Colonic mucosa (tissue), 4 donors: Measurements from ENCODE around the gene UBAC2. TPM values are rescaled to one million over a fixed set of nuclear protein-coding genes. Genes with fewer than 3 reads are reported as not detected.

ENCODE experiments used
- DNase-seq: peaks from one replicate; pipeline ENCODE4 v3.0.0-alpha.2; 2020
- H3K27ac ChIP-seq: fragments of 200-600 bp; one replicate; pipeline ENCODE4 v1.8.0; 2021
- H3K27me3 ChIP-seq: fragments of 200-600 bp; one replicate; pipeline ENCODE4 v1.8.0; 2021
- H3K36me3 ChIP-seq: fragments of 200-600 bp; one replicate; pipeline ENCODE4 v1.8.0; 2021
- H3K4me1 ChIP-seq: fragments of 200-600 bp; one replicate; pipeline ENCODE4 v1.8.0; 2021; ENCODE audit warnings: mild to moderate bottlenecking
- H3K4me3 ChIP-seq: fragments of 200-600 bp; one replicate; pipeline ENCODE4 v1.8.0; 2021
- H3K9ac ChIP-seq, 2 donors: one replicate each; pipeline ENCODE4 v1.7.0; 2013; ENCODE audit warnings: control low read depth in 2 of 2, low read depth in 2 of 2, low read length in 2 of 2
- H3K9me3 ChIP-seq: fragments of 200-600 bp; one replicate; pipeline ENCODE4 v1.8.0; 2021
- CTCF ChIP-seq: fragments of 200-600 bp; IDR thresholded peaks from one replicate; pipeline ENCODE4 v1.8.0; 2022; ENCODE audit warnings: antibody characterized with exemption, mild to moderate bottlenecking
- intact Hi-C: fragments of 100-400 bp; cut with DNase I; formaldehyde crosslinking; loops from one replicate; pipeline ENCODE4 v1.14.1; 2022
- total RNA-seq, 2 donors: library from RNA; stranded (reverse); fragmentation: NEBNext Ultra II Directional in 1 of 2; extraction: Animal tissue kit (Norgen Biotek cat#: 25700) in 1 of 2; gene quantifications; one replicate each; pipeline ENCODE4 v1.2.1, GENCODE V29; 2021
- donor health status: healthy.
- donor health status: DM: no; HTN: no; CAD: no.
- donor health status: DM: no; HTN: no; CAD: no.

The UBAC2 gene
- total RNA-seq, 2 donors from 2014 or later, result 67.6 to 88.4 TPM

DNA sequence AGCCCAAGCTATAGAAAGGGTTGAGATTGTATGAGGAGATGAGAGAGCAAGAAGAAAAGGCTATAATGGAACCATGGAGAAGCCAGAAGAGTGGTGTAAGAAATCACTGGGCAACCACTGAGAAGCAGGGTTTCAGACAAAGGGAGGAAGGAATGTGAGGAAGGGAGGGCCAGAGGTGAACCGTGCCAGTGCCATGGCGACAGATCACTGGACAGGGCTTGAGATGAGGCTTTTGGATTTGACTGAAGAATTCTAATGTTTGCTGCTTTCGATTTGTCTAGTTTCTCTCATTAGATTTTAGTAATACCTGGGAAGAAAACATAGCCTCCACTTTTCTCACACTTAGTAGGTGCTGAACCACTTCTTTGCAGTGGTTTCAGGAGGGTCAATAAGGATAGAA lies 112.8 kb downstream of the UBAC2 start:
- Histone ChIP-seq H3K27ac (peak overlapping the region; percentile 33), H3K4me3 (no peak overlapping the region), H3K4me1 (no peaks in the 10 kb centered on the region), H3K9me3 (no peaks in the 10 kb centered on the region), H3K27me3 (no peaks in the 10 kb centered on the region), H3K36me3 (no peaks in the 10 kb centered on the region), H3K9ac (peak overlapping the region in 1 of 2 donors; percentile 10)
- intact Hi-C loops, result no loop called here
- DNase-seq, result no peak
- no peak for TF ChIP-seq CTCF

DNA sequence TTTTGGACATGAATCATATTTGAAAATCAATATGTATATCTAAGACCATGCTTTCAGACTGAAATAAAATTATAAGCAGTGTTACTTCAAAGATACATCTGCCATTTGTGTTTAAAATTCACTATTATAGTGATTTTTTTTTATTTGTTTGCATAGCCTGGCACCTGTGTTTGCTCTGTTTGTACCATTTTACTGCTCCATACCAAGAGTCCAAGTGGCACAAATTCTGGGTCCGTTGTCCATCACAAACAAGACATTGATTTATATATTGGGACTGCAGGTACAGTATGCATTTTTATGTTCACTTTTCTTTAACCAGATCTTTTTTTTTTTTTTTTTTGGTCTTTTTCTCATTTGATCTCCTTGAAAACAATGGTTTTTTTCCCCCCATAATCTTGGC lies 113.3 kb downstream of the UBAC2 start:
- no peaks in the 10 kb centered on the region for H3K9me3 ChIP-seq
- DNase-seq, result no peak
- no peaks in the 10 kb centered on the region for H3K4me1 ChIP-seq
- no peak for TF ChIP-seq CTCF
- H3K4me3 ChIP-seq, result no peak overlapping the region
- intact Hi-C loops, result no loop called here
- H3K9ac ChIP-seq, result peak overlapping the region in 1 of 2 donors; percentile 10
- H3K27me3 ChIP-seq, result no peaks in the 10 kb centered on the region
- no peaks in the 10 kb centered on the region for H3K36me3 ChIP-seq
- H3K27ac ChIP-seq, result peak overlapping the region; percentile 38

- Histone ChIP-seq H3K9ac (no peak overlapping the region), H3K36me3 (no peaks in the 10 kb centered on the region), H3K27me3 (no peaks in the 10 kb centered on the region), H3K4me1 (no peaks in the 10 kb centered on the region), H3K27ac (peak overlapping the region; percentile 38), H3K4me3 (no peak overlapping the region), H3K9me3 (no peaks in the 10 kb centered on the region)
- no peak for DNase-seq
- intact Hi-C loops, result no loop called here
- TF ChIP-seq CTCF, result no peak
These were observed 114.1 kb downstream of the UBAC2 start for GRCh38 chr13:99314640-99315176.

DNA sequence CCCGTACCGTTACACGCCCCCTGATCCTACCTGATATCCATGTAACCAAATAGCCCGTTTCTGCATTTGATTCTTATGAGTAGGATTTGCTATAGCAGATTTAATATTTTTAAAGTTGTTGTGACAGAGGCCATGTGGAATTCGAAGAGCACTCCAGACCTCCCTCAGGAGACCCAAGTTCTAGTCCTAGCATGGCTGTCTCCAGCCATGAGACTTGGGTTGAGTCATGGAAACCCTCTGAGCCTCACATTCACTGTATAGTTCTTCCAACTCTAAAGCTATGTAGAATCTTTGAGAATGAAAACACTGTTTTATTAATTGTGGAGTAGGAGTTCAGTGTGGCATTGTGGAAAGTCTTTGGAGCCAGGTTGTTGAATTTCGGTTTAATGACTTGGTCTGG lies 114.5 kb downstream of the UBAC2 start:
- no peak overlapping the region for H3K4me3 ChIP-seq

GRCh38 chr13:99316224-99316623 lies 115.6 kb downstream of the UBAC2 start:
- intact Hi-C loops, result no loop called here
- no peak for DNase-seq
- Histone ChIP-seq H3K4me1 (no peaks in the 10 kb centered on the region), H3K4me3 (no peak overlapping the region), H3K9me3 (no peaks in the 10 kb centered on the region), H3K9ac (no peak overlapping the region), H3K36me3 (no peaks in the 10 kb centered on the region), H3K27me3 (no peaks in the 10 kb centered on the region), H3K27ac (no peak overlapping the region)
- no peak for TF ChIP-seq CTCF

More for the DNA sequence above, 114.5 kb downstream of the UBAC2 start:
- Histone ChIP-seq H3K9me3 (no peaks in the 10 kb centered on the region), H3K36me3 (no peaks in the 10 kb centered on the region), H3K9ac (no peak overlapping the region), H3K27me3 (no peaks in the 10 kb centered on the region), H3K27ac (peak overlapping the region; percentile 38), H3K4me1 (no peaks in the 10 kb centered on the region)
- no peak for DNase-seq
- intact Hi-C loops, result no loop called here
- TF ChIP-seq CTCF, result no peak
